ENCODE measurements around the gene IL36A. TPM values are rescaled to one million over a fixed set of nuclear protein-coding genes. Genes with fewer than 3 reads are reported as not detected.

IL36A gene
- total and polyA plus RNA-seq, 4 donors, result not detected

GRCh38 chr2:112996635-112997034, 8.6 kb upstream of the IL36A start:
- H3K4me3 ChIP-seq, result no peak overlapping the region
- H3K4me1 ChIP-seq (ENCODE audit: control insufficient read depth in 5 of 5, insufficient read depth in 5 of 5, low read length in 5 of 5), result peaks cover 0 to 7% (median 0%) of the 10 kb centered on the region in 5 donors
- ATAC-seq (ENCODE audit: insufficient read depth, low FRiP score) (no peak), DNase-seq (peak in 2 of 3 donors; percentile 15 to 21)
- WGBS, 2 donors, result 41 to 65% methylated on average over 6 of the region's 6 CpGs
- no peaks in the 10 kb centered on the region for H3K36me3 ChIP-seq (ENCODE audit: control insufficient read depth in 4 of 4, insufficient read depth in 4 of 4, low read length in 4 of 4)
- TF ChIP-seq, protein P1, sequence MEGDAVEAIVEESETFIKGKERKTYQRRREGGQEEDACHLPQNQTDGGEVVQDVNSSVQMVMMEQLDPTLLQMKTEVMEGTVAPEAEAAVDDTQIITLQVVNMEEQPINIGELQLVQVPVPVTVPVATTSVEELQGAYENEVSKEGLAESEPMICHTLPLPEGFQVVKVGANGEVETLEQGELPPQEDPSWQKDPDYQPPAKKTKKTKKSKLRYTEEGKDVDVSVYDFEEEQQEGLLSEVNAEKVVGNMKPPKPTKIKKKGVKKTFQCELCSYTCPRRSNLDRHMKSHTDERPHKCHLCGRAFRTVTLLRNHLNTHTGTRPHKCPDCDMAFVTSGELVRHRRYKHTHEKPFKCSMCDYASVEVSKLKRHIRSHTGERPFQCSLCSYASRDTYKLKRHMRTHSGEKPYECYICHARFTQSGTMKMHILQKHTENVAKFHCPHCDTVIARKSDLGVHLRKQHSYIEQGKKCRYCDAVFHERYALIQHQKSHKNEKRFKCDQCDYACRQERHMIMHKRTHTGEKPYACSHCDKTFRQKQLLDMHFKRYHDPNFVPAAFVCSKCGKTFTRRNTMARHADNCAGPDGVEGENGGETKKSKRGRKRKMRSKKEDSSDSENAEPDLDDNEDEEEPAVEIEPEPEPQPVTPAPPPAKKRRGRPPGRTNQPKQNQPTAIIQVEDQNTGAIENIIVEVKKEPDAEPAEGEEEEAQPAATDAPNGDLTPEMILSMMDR (IDR thresholded peaks at IDR 0.05; ENCODE audit: control extremely low read depth, extremely low read depth), result no peak
- H3K27ac ChIP-seq (ENCODE audit: low read depth in 1 of 2, low read length in 1 of 2), result no peak overlapping the region
- H3K27me3 ChIP-seq (ENCODE audit: control insufficient read depth in 3 of 3, insufficient read depth in 3 of 3, low read length in 2 of 3), result no peaks in the 10 kb centered on the region
- no peak overlapping the region for H3K9ac ChIP-seq (ENCODE audit: insufficient read depth in 1 of 2, low read length in 2 of 2)
- H3K9me3 ChIP-seq (ENCODE audit: control insufficient read depth in 4 of 4, insufficient read depth in 3 of 4, low read length in 3 of 4), result peaks cover 0 to 20% (median 8%) of the 10 kb centered on the region in 4 donors

GRCh38 chr2:112997151-112997550, 8.1 kb upstream of the IL36A start:
- Histone ChIP-seq H3K9me3 (ENCODE audit: control insufficient read depth in 4 of 4, insufficient read depth in 3 of 4, low read length in 3 of 4) (peaks cover 0 to 20% (median 6%) of the 10 kb centered on the region in 4 donors), H3K27ac (ENCODE audit: low read depth in 1 of 2, low read length in 1 of 2) (no peak overlapping the region), H3K36me3 (ENCODE audit: control insufficient read depth in 4 of 4, insufficient read depth in 4 of 4, low read length in 4 of 4) (no peaks in the 10 kb centered on the region), H3K9ac (ENCODE audit: insufficient read depth in 1 of 2, low read length in 2 of 2) (no peak overlapping the region), H3K27me3 (ENCODE audit: control insufficient read depth in 3 of 3, insufficient read depth in 3 of 3, low read length in 2 of 3) (no peaks in the 10 kb centered on the region), H3K4me1 (ENCODE audit: control insufficient read depth in 5 of 5, insufficient read depth in 5 of 5, low read length in 5 of 5) (peaks cover 0 to 7% (median 0%) of the 10 kb centered on the region in 5 donors), H3K4me3 (no peak overlapping the region)
- no peak for ATAC-seq (ENCODE audit: insufficient read depth, low FRiP score)
- TF ChIP-seq, protein P1 (IDR thresholded peaks at IDR 0.05; ENCODE audit: control extremely low read depth, extremely low read depth), result no peak
- WGBS, 2 donors, result 61 to 72% methylated on average over 1 of the region's 1 CpG
- DNase-seq, result peak; percentile 20 to 69 (median 63)

GRCh38 chr2:113000436-113000835, 4.8 kb upstream of the IL36A start:
- Histone ChIP-seq H3K27ac (ENCODE audit: low read depth in 1 of 2, low read length in 1 of 2) (no peak overlapping the region), H3K36me3 (ENCODE audit: control insufficient read depth in 4 of 4, insufficient read depth in 4 of 4, low read length in 4 of 4) (no peaks in the 10 kb centered on the region), H3K4me3 (no peak overlapping the region), H3K4me1 (ENCODE audit: control insufficient read depth in 5 of 5, insufficient read depth in 5 of 5, low read length in 5 of 5) (peaks cover 0 to 7% (median 0%) of the 10 kb centered on the region in 5 donors), H3K9ac (ENCODE audit: insufficient read depth in 1 of 2, low read length in 2 of 2) (no peak overlapping the region), H3K9me3 (ENCODE audit: control insufficient read depth in 4 of 4, insufficient read depth in 3 of 4, low read length in 3 of 4) (peaks cover 0 to 11% (median 3%) of the 10 kb centered on the region in 4 donors), H3K27me3 (ENCODE audit: control insufficient read depth in 3 of 3, insufficient read depth in 3 of 3, low read length in 2 of 3) (no peaks in the 10 kb centered on the region)
- DNase-seq (no peak), ATAC-seq (ENCODE audit: insufficient read depth, low FRiP score) (no peak)
- TF ChIP-seq, protein P1 (IDR thresholded peaks at IDR 0.05; ENCODE audit: control extremely low read depth, extremely low read depth), result no peak
- WGBS, 2 donors, result 72 to 77% methylated on average over 1 of the region's 1 CpG

DNA sequence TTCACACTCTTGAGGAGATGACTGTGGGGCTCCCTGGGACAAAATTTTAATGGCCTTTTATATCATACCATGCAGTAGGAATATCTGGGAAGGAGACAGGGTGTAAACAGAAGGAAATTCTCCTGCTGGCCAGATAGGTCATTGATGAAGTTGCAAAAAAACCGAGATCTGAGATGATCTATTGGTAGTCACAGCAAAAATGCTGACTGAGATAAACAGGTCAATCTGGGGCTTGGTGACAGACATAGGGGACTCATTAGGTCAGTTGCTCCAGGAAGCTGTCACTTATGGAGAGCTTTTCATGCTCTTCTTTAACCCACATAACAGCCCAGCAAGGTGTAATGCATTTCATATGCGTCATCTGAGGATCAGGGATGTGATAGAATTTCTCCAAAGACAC, 2.6 kb upstream of the IL36A start:
- ATAC-seq (ENCODE audit: insufficient read depth, low FRiP score), result no peak
- TF ChIP-seq, protein P1 (IDR thresholded peaks at IDR 0.05; ENCODE audit: control extremely low read depth, extremely low read depth), result no peak
- 81 to 86% methylated on average over 2 of the region's 2 CpGs for WGBS, 2 donors
- DNase-seq, result no peak
- Histone ChIP-seq H3K27ac (ENCODE audit: low read depth in 1 of 2, low read length in 1 of 2) (no peak overlapping the region), H3K27me3 (ENCODE audit: control insufficient read depth in 3 of 3, insufficient read depth in 3 of 3, low read length in 2 of 3) (no peaks in the 10 kb centered on the region), H3K9ac (ENCODE audit: insufficient read depth in 1 of 2, low read length in 2 of 2) (no peak overlapping the region), H3K4me1 (ENCODE audit: control insufficient read depth in 5 of 5, insufficient read depth in 5 of 5, low read length in 5 of 5) (peaks cover 0 to 1% (median 0%) of the 10 kb centered on the region in 5 donors), H3K36me3 (ENCODE audit: control insufficient read depth in 4 of 4, insufficient read depth in 4 of 4, low read length in 4 of 4) (no peaks in the 10 kb centered on the region), H3K4me3 (no peak overlapping the region), H3K9me3 (ENCODE audit: control insufficient read depth in 4 of 4, insufficient read depth in 3 of 4, low read length in 3 of 4) (peaks cover 0 to 11% (median 3%) of the 10 kb centered on the region in 4 donors)

Data from lung (tissue), 12 donors.